CD8-positive, alpha-beta memory T cell (primary cell): ENCODE measurements around the gene VPS54. TPM values are rescaled to one million over a fixed set of nuclear protein-coding genes. Genes with fewer than 3 reads are reported as not detected.

Source experiments
- CTCF ChIA-PET: fragments of 350-600 bp; sonication (Branson Sonifier 250); formaldehyde crosslinking; loops from one replicate; lab custom pipeline; 2021; ENCODE audit warnings: antibody characterized with exemption; lab: Charles Lee
- POLR2A ChIA-PET: fragments of 350-600 bp; sonication (Branson Sonifier 250); formaldehyde crosslinking; loops from one replicate; lab custom pipeline; 2021; ENCODE audit warnings: antibody characterized with exemption; lab: Charles Lee
- DNase-seq, 5 donors: peaks; one replicate each; pipeline versions ENCODE4 v3.0.0 to v3.0.0-alpha.2; 2020 to 2022; ENCODE audit warnings: mixed read lengths in 1 of 5
- H3K27ac ChIP-seq: one replicate; pipeline ENCODE4 v1.7.0; 2013; ENCODE audit warnings: low read depth, mild to moderate bottlenecking, low read length, moderate library complexity
- H3K27me3 ChIP-seq: 2 replicates; pipeline ENCODE4 v1.7.0; 2013; ENCODE audit warnings: low read length, mild to moderate bottlenecking; ENCODE audit not compliant: insufficient read depth, poor library complexity, severe bottlenecking
- H3K36me3 ChIP-seq: 2 replicates; pipeline ENCODE4 v1.7.0; 2013; ENCODE audit warnings: mild to moderate bottlenecking, low read length, moderate library complexity; ENCODE audit not compliant: insufficient read depth
- H3K4me1 ChIP-seq: 2 replicates; pipeline ENCODE4 v1.7.0; 2013; ENCODE audit warnings: mild to moderate bottlenecking, low read length, moderate library complexity; ENCODE audit not compliant: insufficient read depth
- H3K4me3 ChIP-seq: 2 replicates; pipeline ENCODE4 v1.7.0; 2013; ENCODE audit warnings: mild to moderate bottlenecking, low read length
- H3K9me3 ChIP-seq: 2 replicates; pipeline ENCODE4 v1.7.0; 2013; ENCODE audit warnings: mild to moderate bottlenecking, low read length
- H3K27ac Mint-ChIP-seq, 8 donors: one replicate each; pipeline ENCODE4 v1.8.0; 2020 to 2021; ENCODE audit warnings: mixed read lengths in 8 of 8, mild to moderate bottlenecking in 6 of 8, inconsistent platforms in 3 of 8, moderate library complexity in 3 of 8
- H3K27me3 Mint-ChIP-seq, 2 donors: one replicate each; pipeline ENCODE4 v1.8.0; 2020 to 2021; ENCODE audit warnings: mixed read lengths in 2 of 2, mild to moderate bottlenecking in 1 of 2, moderate library complexity in 1 of 2
- H3K36me3 Mint-ChIP-seq, 3 donors: one replicate each; pipeline ENCODE4 v1.8.0; 2020 to 2021; ENCODE audit warnings: mixed read lengths in 3 of 3, inconsistent platforms in 1 of 3, mild to moderate bottlenecking in 1 of 3
- H3K4me1 Mint-ChIP-seq, 3 donors: one replicate each; pipeline ENCODE4 v1.8.0; 2020 to 2021; ENCODE audit warnings: mixed read lengths in 3 of 3, inconsistent platforms in 1 of 3, mild to moderate bottlenecking in 1 of 3
- H3K4me3 Mint-ChIP-seq, 7 donors: one replicate each; pipeline ENCODE4 v1.8.0; 2020 to 2021; ENCODE audit warnings: mixed read lengths in 7 of 7, mild to moderate bottlenecking in 6 of 7, moderate library complexity in 4 of 7, inconsistent platforms in 2 of 7
- H3K9me3 Mint-ChIP-seq, 5 donors: one replicate each; pipeline ENCODE4 v1.8.0; 2020 to 2022; ENCODE audit warnings: mixed read lengths in 5 of 5, mild to moderate bottlenecking in 3 of 5, moderate library complexity in 2 of 5, inconsistent platforms in 1 of 5
- polyA plus RNA-seq: library from polyadenylated mRNA; unstranded; fragments of 300-500 nt; fragmentation: Illumina TruSeq; gene quantifications from one replicate; pipeline ENCODE4 v1.2.3, GENCODE V29; 2021
- total RNA-seq, 2 experiments: library from RNA; stranded (reverse); gene quantifications; one replicate each; pipeline ENCODE4 v1.2.3, GENCODE V29; 2021

Gene VPS54
- total and polyA plus RNA-seq, 3 experiments from 2014 or later = 10.7 to 11.3 (median 10.9) TPM

- H3K4me1 ChIP-seq = peaks cover 36% of the 10 kb centered on the region
- peak overlapping the region; percentile 85 for H3K27ac ChIP-seq
- Mint-ChIP-seq H3K36me3 (peaks cover 0 to 17% (median 3%) of the 10 kb centered on the region in 3 donors), H3K4me3 (peak overlapping the region; percentile 95 to 100 (median 98)), H3K27ac (peak overlapping the region; percentile 77 to 99 (median 96)), H3K27me3 (no peaks in the 10 kb centered on the region), H3K4me1 (peaks cover 56 to 73% (median 67%) of the 10 kb centered on the region in 3 donors), H3K9me3 (no peaks in the 10 kb centered on the region)
- no peaks in the 10 kb centered on the region for H3K27me3 ChIP-seq
- CTCF ChIA-PET = interaction anchor here (1.1 to 1.6 kb wide), 4 partner anchors 11 to 23 kb away, joined by 3 to 4 read pairs (median 4); no protein-coding TSS in a partner anchor
- no peaks in the 10 kb centered on the region for H3K9me3 ChIP-seq
- DNase-seq = peak in 1 of 5 donors; percentile 37
- peak overlapping the region; percentile 97 for H3K4me3 ChIP-seq
- H3K36me3 ChIP-seq = no peaks in the 10 kb centered on the region
- POLR2A ChIA-PET = interaction anchor here (0.7 to 2.6 kb wide), 8 partner anchors 14 to 1385 kb away, joined by 3 to 19 read pairs (median 6); partner anchors contain the start of genes ACTR2, MDH1, RAB1A and WDPCP
These were observed 176.8 kb downstream of the VPS54 start for GRCh38 chr2:63842149-63843061.

Other genes starting within 250 kb of the VPS54 start
- gene UGP2, start 177.5 kb downstream of the VPS54 start, total RNA-seq = 10 to 100 TPM; 59.2 to 59.8 TPM
- 131 TPM for gene UGP2, start 177.5 kb downstream of the VPS54 start, polyA plus RNA-seq
- gene PELI1, start 125.0 kb upstream of the VPS54 start, total RNA-seq = 10 to 100 TPM; 23.2 to 25.5 TPM
- gene PELI1, start 125.0 kb upstream of the VPS54 start, polyA plus RNA-seq = 4.7 TPM